PC-9 (cell line): ENCODE results near the gene CIRBP.

Source experiments
- EZH2 ChIP-seq: fragments of 200-600 bp; sonication (generic); IDR thresholded peaks from 2 replicates; pipeline ENCODE4 v1.8.0; 2017; ENCODE audit warnings: antibody characterized with exemption, low read depth
- TF ChIP-seq, protein P1 (sequence below): fragments of 200-600 bp; sonication (generic); conservative IDR thresholded peaks from 2 replicates; pipeline ENCODE4 v1.6.1; 2017; ENCODE audit warnings: mixed run types, antibody characterized with exemption, mild to moderate bottlenecking, moderate library complexity

DNA sequence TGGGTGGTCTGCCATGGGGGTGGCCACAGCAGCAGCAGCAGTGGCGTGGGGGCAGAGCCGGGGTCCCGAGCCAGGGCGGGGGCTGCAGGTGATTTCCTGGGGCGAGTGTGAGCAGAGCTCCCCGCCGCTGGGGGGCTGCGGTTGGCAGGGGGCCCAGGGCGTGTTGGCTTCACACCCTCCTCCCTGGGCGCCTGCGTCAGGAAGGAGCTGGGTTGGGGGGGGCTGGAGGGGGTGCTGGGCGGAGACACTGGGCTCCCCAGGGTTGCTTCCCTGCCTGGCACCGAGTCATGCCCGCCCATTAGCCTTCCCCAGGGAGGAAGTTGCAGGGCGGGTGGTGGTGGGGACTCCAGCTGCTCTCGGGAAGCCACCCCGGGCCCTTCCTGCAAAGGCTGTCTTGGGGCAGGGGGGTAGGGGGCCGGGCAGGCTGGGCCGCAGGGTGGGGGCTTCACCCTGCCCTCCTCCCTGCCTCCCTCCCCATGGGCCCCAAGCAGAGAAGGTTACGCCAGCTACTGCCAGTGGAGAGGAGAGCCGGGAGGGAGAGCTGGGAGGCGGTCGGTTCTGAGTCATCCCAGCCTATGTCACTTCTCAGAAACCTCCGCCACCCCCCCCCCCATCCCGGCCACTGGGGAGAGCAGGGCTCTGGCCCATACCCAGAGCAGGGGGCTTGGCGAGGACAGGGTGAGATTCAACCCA, 16.2 kb upstream of the CIRBP start:
- TF ChIP-seq, protein P1, sequence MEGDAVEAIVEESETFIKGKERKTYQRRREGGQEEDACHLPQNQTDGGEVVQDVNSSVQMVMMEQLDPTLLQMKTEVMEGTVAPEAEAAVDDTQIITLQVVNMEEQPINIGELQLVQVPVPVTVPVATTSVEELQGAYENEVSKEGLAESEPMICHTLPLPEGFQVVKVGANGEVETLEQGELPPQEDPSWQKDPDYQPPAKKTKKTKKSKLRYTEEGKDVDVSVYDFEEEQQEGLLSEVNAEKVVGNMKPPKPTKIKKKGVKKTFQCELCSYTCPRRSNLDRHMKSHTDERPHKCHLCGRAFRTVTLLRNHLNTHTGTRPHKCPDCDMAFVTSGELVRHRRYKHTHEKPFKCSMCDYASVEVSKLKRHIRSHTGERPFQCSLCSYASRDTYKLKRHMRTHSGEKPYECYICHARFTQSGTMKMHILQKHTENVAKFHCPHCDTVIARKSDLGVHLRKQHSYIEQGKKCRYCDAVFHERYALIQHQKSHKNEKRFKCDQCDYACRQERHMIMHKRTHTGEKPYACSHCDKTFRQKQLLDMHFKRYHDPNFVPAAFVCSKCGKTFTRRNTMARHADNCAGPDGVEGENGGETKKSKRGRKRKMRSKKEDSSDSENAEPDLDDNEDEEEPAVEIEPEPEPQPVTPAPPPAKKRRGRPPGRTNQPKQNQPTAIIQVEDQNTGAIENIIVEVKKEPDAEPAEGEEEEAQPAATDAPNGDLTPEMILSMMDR: no peak
- TF ChIP-seq EZH2: no peak
